CD8-positive, alpha-beta memory T cell (primary cell): Measurements from ENCODE around the gene GPRIN2. TPM values are rescaled to one million over a fixed set of nuclear protein-coding genes. Genes with fewer than 3 reads are reported as not detected.
"Not testable (repeated sequence)": the region's sequence is repeated elsewhere in the genome, so short reads cannot be mapped to it uniquely, and the experiment has no call there.

Experiments
- CTCF ChIA-PET: fragments of 350-600 bp; sonication (Branson Sonifier 250); formaldehyde crosslinking; loops from one replicate; lab custom pipeline; 2021; ENCODE audit warnings: antibody characterized with exemption; lab: Charles Lee
- POLR2A ChIA-PET: fragments of 350-600 bp; sonication (Branson Sonifier 250); formaldehyde crosslinking; loops from one replicate; lab custom pipeline; 2021; ENCODE audit warnings: antibody characterized with exemption; lab: Charles Lee
- DNase-seq, 5 donors: peaks; one replicate each; pipeline versions ENCODE4 v3.0.0 to v3.0.0-alpha.2; 2020 to 2022; ENCODE audit warnings: mixed read lengths in 1 of 5
- H3K27ac ChIP-seq: one replicate; pipeline ENCODE4 v1.7.0; 2013; ENCODE audit warnings: low read depth, mild to moderate bottlenecking, low read length, moderate library complexity
- H3K27me3 ChIP-seq: 2 replicates; pipeline ENCODE4 v1.7.0; 2013; ENCODE audit warnings: low read length, mild to moderate bottlenecking; ENCODE audit not compliant: insufficient read depth, poor library complexity, severe bottlenecking
- H3K36me3 ChIP-seq: 2 replicates; pipeline ENCODE4 v1.7.0; 2013; ENCODE audit warnings: mild to moderate bottlenecking, low read length, moderate library complexity; ENCODE audit not compliant: insufficient read depth
- H3K4me1 ChIP-seq: 2 replicates; pipeline ENCODE4 v1.7.0; 2013; ENCODE audit warnings: mild to moderate bottlenecking, low read length, moderate library complexity; ENCODE audit not compliant: insufficient read depth
- H3K4me3 ChIP-seq: 2 replicates; pipeline ENCODE4 v1.7.0; 2013; ENCODE audit warnings: mild to moderate bottlenecking, low read length
- H3K9me3 ChIP-seq: 2 replicates; pipeline ENCODE4 v1.7.0; 2013; ENCODE audit warnings: mild to moderate bottlenecking, low read length
- H3K27ac Mint-ChIP-seq, 8 donors: one replicate each; pipeline ENCODE4 v1.8.0; 2020 to 2021; ENCODE audit warnings: mixed read lengths in 8 of 8, mild to moderate bottlenecking in 6 of 8, inconsistent platforms in 3 of 8, moderate library complexity in 3 of 8
- H3K27me3 Mint-ChIP-seq, 2 donors: one replicate each; pipeline ENCODE4 v1.8.0; 2020 to 2021; ENCODE audit warnings: mixed read lengths in 2 of 2, mild to moderate bottlenecking in 1 of 2, moderate library complexity in 1 of 2
- H3K36me3 Mint-ChIP-seq, 3 donors: one replicate each; pipeline ENCODE4 v1.8.0; 2020 to 2021; ENCODE audit warnings: mixed read lengths in 3 of 3, inconsistent platforms in 1 of 3, mild to moderate bottlenecking in 1 of 3
- H3K4me1 Mint-ChIP-seq, 3 donors: one replicate each; pipeline ENCODE4 v1.8.0; 2020 to 2021; ENCODE audit warnings: mixed read lengths in 3 of 3, inconsistent platforms in 1 of 3, mild to moderate bottlenecking in 1 of 3
- H3K4me3 Mint-ChIP-seq, 7 donors: one replicate each; pipeline ENCODE4 v1.8.0; 2020 to 2021; ENCODE audit warnings: mixed read lengths in 7 of 7, mild to moderate bottlenecking in 6 of 7, moderate library complexity in 4 of 7, inconsistent platforms in 2 of 7
- H3K9me3 Mint-ChIP-seq, 5 donors: one replicate each; pipeline ENCODE4 v1.8.0; 2020 to 2022; ENCODE audit warnings: mixed read lengths in 5 of 5, mild to moderate bottlenecking in 3 of 5, moderate library complexity in 2 of 5, inconsistent platforms in 1 of 5
- polyA plus RNA-seq: library from polyadenylated mRNA; unstranded; fragments of 300-500 nt; fragmentation: Illumina TruSeq; gene quantifications from one replicate; pipeline ENCODE4 v1.2.3, GENCODE V29; 2021
- total RNA-seq, 2 experiments: library from RNA; stranded (reverse); gene quantifications; one replicate each; pipeline ENCODE4 v1.2.3, GENCODE V29; 2021

The GPRIN2 gene
- total and polyA plus RNA-seq, 3 experiments from 2014 or later = not detected

DNA sequence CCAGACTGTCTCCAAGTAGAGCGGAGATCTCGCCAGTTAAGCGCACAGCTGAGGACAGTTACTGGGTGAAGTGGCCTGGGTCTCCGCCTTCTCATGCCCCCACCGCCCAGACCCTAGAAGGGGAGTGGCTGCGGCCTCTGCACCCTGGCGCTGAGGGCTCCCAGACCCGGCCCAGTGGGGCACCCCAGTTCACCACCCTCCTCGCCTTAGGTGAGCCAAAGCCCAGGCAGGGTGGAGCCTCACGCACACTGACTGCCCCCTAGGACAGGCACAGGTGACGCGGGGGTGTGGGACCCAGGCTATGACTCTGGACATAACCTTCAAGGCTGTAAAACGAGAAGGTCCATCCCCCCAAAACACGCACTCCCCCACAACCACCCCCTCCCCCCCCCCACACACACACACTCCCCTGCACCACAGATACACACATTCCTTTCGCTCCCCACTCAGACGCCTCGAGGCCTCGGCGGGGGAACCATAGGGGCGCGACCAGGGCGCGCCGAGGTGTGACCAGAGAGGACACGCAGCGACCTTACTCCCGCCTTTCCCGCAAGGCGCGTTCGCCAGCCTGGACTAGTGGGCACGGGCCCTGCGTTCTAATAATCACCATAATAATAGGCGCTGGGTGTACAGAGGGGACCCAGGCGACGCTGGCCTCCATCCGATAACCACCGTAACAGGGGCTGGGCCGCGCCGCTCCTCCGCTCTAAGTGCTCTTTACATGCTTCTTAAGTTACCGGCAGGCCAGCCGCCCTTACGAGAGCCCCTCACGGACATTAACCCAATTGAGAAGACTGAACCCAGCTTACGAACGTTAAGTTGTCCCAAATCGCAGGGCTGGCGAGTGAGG, 21.4 kb upstream of the GPRIN2 start:
- H3K4me3 ChIP-seq, POLR2A ChIA-PET, H3K27ac Mint-ChIP-seq, H3K36me3 Mint-ChIP-seq, H3K4me1 Mint-ChIP-seq, H3K27ac ChIP-seq, H3K27me3 ChIP-seq, H3K36me3 ChIP-seq, H3K9me3 ChIP-seq, H3K9me3 Mint-ChIP-seq, H3K4me1 ChIP-seq, CTCF ChIA-PET, DNase-seq, H3K27me3 Mint-ChIP-seq, H3K4me3 Mint-ChIP-seq: not testable (repeated sequence)

DNA sequence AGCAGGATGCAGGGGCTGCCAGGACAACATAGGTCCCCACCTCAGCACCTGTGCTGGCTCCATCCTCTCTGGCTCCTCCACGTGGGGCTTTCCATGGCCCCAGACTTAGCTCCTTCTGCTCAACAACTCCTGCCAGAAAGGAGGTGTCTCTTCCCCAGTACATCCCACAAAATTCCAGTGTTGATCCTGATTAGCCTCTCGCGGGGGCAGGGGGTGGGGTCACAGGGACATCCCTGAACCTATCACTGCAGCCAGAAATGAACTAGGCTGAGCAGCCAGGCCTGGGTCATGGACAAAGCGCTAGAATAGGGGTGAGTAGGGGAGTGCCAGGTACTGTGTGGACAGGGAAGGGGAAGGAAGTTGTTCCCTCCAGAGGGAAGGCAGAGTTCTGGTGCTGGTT, 17.4 kb upstream of the GPRIN2 start:
- not testable (repeated sequence) for H3K4me1 Mint-ChIP-seq

DNA sequence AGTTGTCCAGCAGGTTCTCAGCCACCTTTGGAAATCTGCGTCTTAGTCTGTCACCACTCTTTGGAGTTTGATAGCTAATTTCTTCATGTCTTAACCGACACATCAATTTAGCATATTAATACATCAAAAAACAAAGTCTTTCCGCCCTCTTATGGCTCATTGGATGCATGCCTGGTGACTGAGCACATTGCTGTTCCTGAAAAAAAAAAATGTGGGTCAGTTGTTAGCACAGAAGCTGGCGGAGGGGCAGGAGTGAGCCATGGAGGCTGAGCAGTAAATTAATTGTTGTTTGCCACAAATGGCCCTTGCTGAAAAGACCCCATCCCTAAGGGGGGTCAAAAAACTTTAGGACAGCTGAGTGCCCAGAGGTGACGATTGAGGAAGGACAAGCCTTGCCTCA, 16.9 kb upstream of the GPRIN2 start:
- H3K9me3 Mint-ChIP-seq, H3K36me3 Mint-ChIP-seq, DNase-seq, H3K36me3 ChIP-seq, H3K27ac ChIP-seq, H3K27me3 Mint-ChIP-seq, H3K4me1 ChIP-seq, H3K9me3 ChIP-seq, POLR2A ChIA-PET, H3K27me3 ChIP-seq, H3K4me3 Mint-ChIP-seq, H3K4me1 Mint-ChIP-seq, H3K4me3 ChIP-seq, CTCF ChIA-PET, H3K27ac Mint-ChIP-seq: not testable (repeated sequence)

More for the DNA sequence above, 17.4 kb upstream of the GPRIN2 start:
- H3K4me3 ChIP-seq, CTCF ChIA-PET, H3K36me3 Mint-ChIP-seq, H3K27ac Mint-ChIP-seq, H3K36me3 ChIP-seq, H3K4me1 ChIP-seq, H3K27me3 ChIP-seq, H3K4me3 Mint-ChIP-seq, DNase-seq, H3K27ac ChIP-seq, POLR2A ChIA-PET, H3K9me3 ChIP-seq, H3K27me3 Mint-ChIP-seq, H3K9me3 Mint-ChIP-seq: not testable (repeated sequence)

DNA sequence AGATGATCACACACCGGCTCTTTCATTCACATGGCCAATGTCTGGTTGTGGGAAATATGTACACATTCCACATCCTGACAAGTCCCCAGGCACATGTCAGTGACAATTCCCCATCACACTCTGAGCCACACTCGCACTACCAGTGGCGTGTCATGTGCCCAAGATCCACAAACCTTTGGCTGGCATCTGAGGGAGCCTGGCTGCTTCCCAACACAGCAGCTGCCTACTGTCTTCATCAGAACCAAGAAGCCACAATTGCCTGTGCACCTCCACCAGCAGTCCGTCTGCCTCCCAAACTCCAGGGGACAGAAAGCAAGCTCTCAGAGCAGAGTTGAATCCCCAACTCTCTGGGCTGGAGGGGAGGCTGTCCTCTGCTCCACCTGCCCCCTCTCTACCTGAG, 16.3 kb upstream of the GPRIN2 start:
- DNase-seq, H3K4me3 ChIP-seq, POLR2A ChIA-PET, H3K27ac ChIP-seq, H3K4me1 Mint-ChIP-seq, H3K9me3 Mint-ChIP-seq, H3K36me3 Mint-ChIP-seq, H3K4me1 ChIP-seq, H3K27me3 ChIP-seq, CTCF ChIA-PET, H3K27me3 Mint-ChIP-seq, H3K9me3 ChIP-seq, H3K36me3 ChIP-seq, H3K27ac Mint-ChIP-seq, H3K4me3 Mint-ChIP-seq: not testable (repeated sequence)

DNA sequence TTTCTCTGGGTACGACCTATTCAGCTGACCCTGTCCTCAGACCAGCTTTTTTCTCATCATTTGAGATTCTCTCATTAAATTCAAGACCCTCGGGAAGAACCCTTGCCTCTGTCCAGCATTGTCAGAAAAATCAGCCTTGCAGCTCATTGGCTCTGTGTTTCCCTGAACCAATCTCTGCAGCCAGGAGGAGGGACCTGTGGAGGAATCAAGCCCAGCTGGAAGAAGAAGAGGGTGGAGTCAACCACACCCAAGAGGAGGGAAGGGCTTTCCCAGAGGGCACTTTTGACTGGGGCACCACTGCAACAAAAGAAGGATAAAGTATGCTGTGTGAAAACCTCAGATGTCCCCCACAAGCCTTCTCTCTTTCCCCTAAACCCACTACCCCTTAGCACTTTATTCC, 14.2 kb upstream of the GPRIN2 start:
- H3K27me3 ChIP-seq, POLR2A ChIA-PET, H3K9me3 Mint-ChIP-seq, H3K4me1 Mint-ChIP-seq, H3K36me3 Mint-ChIP-seq, DNase-seq, H3K27ac Mint-ChIP-seq, H3K27ac ChIP-seq, H3K36me3 ChIP-seq, H3K27me3 Mint-ChIP-seq, CTCF ChIA-PET, H3K4me3 ChIP-seq, H3K9me3 ChIP-seq, H3K4me1 ChIP-seq, H3K4me3 Mint-ChIP-seq: not testable (repeated sequence)

DNA sequence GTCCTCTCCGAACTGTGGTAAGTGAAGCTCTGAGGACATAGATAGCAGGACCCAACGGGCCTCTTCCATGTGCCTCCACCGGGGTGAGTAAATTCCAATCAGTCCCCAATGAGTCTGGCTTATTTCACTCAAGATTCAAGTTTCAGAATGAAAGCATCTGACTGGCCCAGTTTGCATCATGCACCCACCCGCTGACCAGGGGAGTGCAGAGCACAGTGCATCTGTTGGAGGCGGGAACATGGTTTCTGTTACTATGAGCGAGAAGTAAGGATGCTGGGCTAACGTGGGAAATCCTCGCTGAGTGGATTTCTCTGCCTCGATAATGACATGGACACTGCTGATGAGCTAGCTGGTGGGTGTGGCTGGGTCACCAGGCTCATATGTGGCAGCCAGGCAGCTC, 10.7 kb upstream of the GPRIN2 start:
- H3K4me3 Mint-ChIP-seq, H3K27ac Mint-ChIP-seq, H3K9me3 Mint-ChIP-seq, H3K27me3 Mint-ChIP-seq, DNase-seq, H3K27ac ChIP-seq, H3K4me1 Mint-ChIP-seq, H3K4me1 ChIP-seq, H3K4me3 ChIP-seq, POLR2A ChIA-PET, CTCF ChIA-PET, H3K36me3 Mint-ChIP-seq, H3K36me3 ChIP-seq, H3K27me3 ChIP-seq, H3K9me3 ChIP-seq: not testable (repeated sequence)

DNA sequence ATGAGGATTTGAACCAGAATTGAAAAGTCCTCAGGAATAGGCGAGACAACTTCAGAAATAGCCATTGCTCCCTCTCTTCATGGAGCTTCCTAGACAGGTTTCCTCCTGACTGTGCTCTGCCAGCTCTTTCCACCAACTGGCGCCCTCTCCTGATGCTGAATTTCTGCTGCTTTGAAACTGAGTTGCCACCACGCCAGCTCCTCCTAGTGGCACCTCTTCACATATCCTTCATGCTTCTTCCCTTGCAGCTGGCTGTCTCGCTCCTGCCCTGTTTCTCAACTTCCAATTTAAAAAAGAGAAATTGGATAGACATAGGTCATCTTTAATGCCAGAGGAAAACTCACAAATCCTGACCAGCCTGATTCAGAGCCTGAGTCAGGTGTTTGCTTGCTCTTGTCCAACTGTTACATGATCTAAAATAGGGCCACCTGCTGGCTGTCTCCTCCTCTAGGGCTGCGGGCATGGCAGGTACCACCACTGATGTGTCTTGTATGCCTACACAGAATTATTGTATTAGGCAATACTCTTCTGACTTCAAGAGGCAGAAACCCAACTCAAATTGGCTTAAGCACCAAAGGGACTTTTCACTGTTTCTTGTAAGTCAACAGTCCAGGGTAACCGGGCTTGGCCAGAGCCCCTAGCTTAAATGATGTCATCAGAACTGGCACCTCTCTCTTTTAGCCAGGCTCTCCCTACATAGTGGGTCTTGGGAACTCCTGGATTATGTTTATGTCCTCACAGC, 9.3 kb upstream of the GPRIN2 start:
- POLR2A ChIA-PET, H3K27ac ChIP-seq, H3K4me1 ChIP-seq, H3K4me3 ChIP-seq, H3K9me3 ChIP-seq, CTCF ChIA-PET, H3K9me3 Mint-ChIP-seq, H3K27me3 Mint-ChIP-seq, H3K36me3 Mint-ChIP-seq, H3K4me1 Mint-ChIP-seq, H3K27me3 ChIP-seq, H3K36me3 ChIP-seq, H3K27ac Mint-ChIP-seq: not testable (repeated sequence)
- peak overlapping the region in 3 of 7 donors; percentile 8 to 34 (median 12) for H3K4me3 Mint-ChIP-seq
- peak in 3 of 5 donors; percentile 2 to 49 (median 43) for DNase-seq

DNA sequence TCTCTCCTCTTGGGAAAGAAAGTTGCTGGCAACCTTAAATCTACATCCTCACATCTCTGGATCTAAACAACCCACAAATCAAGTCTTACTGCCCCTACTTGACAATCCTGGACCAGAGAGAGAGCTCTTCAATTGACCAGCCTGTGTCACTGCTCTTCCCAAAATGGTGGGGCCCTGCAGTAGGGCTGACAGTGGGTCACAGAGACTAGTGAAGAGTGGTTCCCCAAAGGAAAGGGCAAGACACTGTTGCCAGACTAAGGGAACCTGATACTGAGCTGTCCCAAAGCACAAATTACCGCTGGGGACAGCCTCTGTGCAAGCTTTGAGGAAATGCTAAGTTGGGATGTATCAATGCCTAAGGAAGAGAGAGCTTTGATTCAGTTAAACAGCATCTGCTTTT, 4.5 kb upstream of the GPRIN2 start:
- H3K27ac ChIP-seq = no peak overlapping the region
- no peak overlapping the region for H3K4me3 ChIP-seq
- Mint-ChIP-seq H3K36me3 (peaks cover 0 to 4% (median 0%) of the 10 kb centered on the region in 3 donors), H3K27ac (no peak overlapping the region), H3K9me3 (no peaks in the 10 kb centered on the region), H3K4me3 (no peak overlapping the region), H3K27me3 (peaks cover 0 to 2% of the 10 kb centered on the region in 2 donors), H3K4me1 (peaks cover 0 to 15% (median 7%) of the 10 kb centered on the region in 3 donors)
- CTCF ChIA-PET = no interaction called here
- no peaks in the 10 kb centered on the region for H3K4me1 ChIP-seq
- DNase-seq = no peak
- no peaks in the 10 kb centered on the region for H3K9me3 ChIP-seq
- H3K27me3 ChIP-seq = peaks cover 12% of the 10 kb centered on the region
- no peaks in the 10 kb centered on the region for H3K36me3 ChIP-seq
- POLR2A ChIA-PET = no interaction called here
